ENCODE measurements around the gene TMEM39B.

DNA sequence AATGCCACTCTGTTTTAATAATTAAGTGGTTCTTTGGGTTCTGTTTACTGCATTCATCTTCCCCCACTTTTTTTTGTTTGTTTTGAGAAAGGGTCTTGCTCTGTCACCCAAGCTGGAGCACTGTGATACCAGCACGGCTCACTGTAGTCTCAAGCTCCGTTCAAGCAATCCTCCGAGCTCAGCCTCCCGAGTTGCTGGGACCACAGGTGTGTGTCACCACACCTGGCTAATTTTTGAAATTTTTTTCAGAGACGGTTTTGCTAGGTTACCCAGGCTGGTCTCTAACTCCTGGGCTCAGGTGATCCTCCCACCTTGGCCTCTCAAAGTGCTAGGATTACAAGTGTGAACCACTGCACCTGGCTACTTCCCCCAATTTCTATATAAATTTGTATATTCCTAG lies 64.4 kb downstream of the TMEM39B start:
- TF ChIP-seq EP300 (IDR thresholded peaks at IDR 0.05; ENCODE audit: borderline replicate concordance) (no peak), TCF12 (IDR thresholded peaks at IDR 0.05; ENCODE audit: low read depth) (no peak), YY1 (IDR thresholded peaks at IDR 0.05; ENCODE audit: low read depth) (no peak), TEAD4 (IDR thresholded peaks at IDR 0.05) (no peak), NFIC (IDR thresholded peaks at IDR 0.05) (no peak), EGR1 (IDR thresholded peaks at IDR 0.05) (no peak), RAD21 (IDR thresholded peaks at IDR 0.05; ENCODE audit: low read depth) (no peak)
- TF ChIP-seq, protein P1, sequence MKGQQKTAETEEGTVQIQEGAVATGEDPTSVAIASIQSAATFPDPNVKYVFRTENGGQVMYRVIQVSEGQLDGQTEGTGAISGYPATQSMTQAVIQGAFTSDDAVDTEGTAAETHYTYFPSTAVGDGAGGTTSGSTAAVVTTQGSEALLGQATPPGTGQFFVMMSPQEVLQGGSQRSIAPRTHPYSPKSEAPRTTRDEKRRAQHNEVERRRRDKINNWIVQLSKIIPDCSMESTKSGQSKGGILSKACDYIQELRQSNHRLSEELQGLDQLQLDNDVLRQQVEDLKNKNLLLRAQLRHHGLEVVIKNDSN (IDR thresholded peaks at IDR 0.05), result no peak
- TF ChIP-seq, protein P2, sequence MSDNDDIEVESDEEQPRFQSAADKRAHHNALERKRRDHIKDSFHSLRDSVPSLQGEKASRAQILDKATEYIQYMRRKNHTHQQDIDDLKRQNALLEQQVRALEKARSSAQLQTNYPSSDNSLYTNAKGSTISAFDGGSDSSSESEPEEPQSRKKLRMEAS (IDR thresholded peaks at IDR 0.05), result no peak

All from Ishikawa (cell line).